ENCODE results near the gene GCC2. TPM values are rescaled to one million over a fixed set of nuclear protein-coding genes. Genes with fewer than 3 reads are reported as not detected.
A peak's percentile ranks its signal among the peaks of the same experiment; 100 is the strongest.

The GCC2 gene
- polyA plus RNA-seq, 1 donor from 2014 or later, result 23.6 TPM

DNA sequence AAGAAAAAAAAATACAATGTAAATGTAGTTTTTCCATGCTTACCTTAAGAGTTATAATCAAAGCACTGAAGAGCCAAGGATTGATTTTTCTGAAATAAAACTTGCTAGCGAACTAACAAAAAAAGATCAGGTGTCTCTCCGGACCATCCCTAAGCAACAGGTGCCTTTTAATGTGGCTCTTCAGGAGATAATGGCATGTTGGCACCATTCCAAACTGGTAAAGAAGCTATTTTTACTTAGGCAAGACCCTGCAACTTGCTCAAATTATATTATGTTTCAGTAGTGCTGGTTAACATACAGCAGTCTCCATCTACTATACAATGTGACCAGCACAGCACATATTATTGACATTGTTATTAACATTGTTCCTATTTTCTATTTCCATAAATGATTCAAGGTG is 2.3 kb upstream of the GCC2 start:
- no peak overlapping the region for H3K27ac ChIP-seq (ENCODE audit: low read length)
- peaks cover 16% of the 10 kb centered on the region for H3K79me2 ChIP-seq (replicated peaks; ENCODE audit: insufficient read depth, low read length)
- no peak overlapping the region for H3K9ac ChIP-seq (ENCODE audit: low read length)

DNA sequence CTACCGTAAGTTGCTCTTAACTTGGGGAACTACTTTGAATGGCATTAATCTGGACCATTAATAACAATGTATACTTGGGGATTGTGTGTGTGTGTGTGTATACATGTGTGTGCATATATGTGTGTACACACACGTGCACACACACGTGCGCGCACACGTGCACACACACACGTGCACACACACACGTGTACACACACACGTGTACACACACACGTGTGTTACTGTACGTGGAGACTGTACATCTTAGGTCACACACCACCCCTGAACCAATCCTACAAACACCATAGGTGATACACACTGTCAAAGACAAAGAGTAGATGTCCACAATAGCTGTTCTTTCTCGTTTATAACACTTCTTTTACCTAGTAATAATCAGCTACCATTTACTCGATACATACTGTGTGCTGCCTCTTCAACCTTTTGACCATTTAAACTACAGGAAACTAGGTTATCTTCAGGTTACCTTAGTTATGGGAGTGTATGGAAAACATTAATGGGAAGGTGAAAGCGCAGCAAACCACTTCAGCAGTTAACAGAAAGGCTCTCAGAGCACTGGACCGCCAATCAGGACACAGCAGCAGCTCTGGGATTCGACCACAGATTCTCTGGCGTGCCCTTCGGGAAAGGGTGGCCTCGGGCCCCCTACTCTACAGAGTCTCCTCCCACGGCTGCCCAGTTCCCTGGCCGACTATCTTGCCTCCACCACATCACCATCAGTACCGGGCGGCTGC is 894 bp upstream of the GCC2 start:
- Histone ChIP-seq H3K9ac (ENCODE audit: low read length) (peak overlapping the region; percentile 84), H4K20me1 (ENCODE audit: insufficient read depth) (no peaks in the 10 kb centered on the region), H3K79me2 (replicated peaks; ENCODE audit: insufficient read depth, low read length) (peaks cover 16% of the 10 kb centered on the region), H3K9me2 (ENCODE audit: insufficient read depth, low read length) (no peaks in the 10 kb centered on the region), H3K27ac (ENCODE audit: low read length) (peak overlapping the region; percentile 80), H3K4me2 (ENCODE audit: low read length) (peak overlapping the region; percentile 54), H3F3A (ENCODE audit: insufficient read depth, low read length, poor library complexity, severe bottlenecking) (no peaks in the 10 kb centered on the region), H3K36me3 (ENCODE audit: insufficient read depth, low read length) (no peaks in the 10 kb centered on the region), H3K9me3 (ENCODE audit: low read length) (no peaks in the 10 kb centered on the region), H3K4me3 (ENCODE audit: low read length) (peak overlapping the region; percentile 84), H2AFZ (ENCODE audit: low read depth, low read length) (peak overlapping the region; percentile 99), H3K27me3 (ENCODE audit: insufficient read depth, low read depth, low read length) (no peaks in the 10 kb centered on the region)
- TF ChIP-seq SMC3 (conservative IDR thresholded peaks at IDR 0.05; ENCODE audit: poor library complexity) (no peak), EP300 (conservative IDR thresholded peaks at IDR 0.05; ENCODE audit: poor library complexity, severe bottlenecking) (no peak), TAF1 (IDR thresholded peaks at IDR 0.05; ENCODE audit: low read depth) (no peak), EZH2 (IDR thresholded peaks at IDR 0.05; ENCODE audit: borderline replicate concordance, insufficient read depth, low read length, poor library complexity, severe bottlenecking) (no peak), RAD21 (conservative IDR thresholded peaks at IDR 0.05) (no peak), MXI1 (conservative IDR thresholded peaks at IDR 0.05; ENCODE audit: poor library complexity, severe bottlenecking) (no peak), POLR2AphosphoS5 (IDR thresholded peaks at IDR 0.05) (no peak)
- TF ChIP-seq, protein P1, sequence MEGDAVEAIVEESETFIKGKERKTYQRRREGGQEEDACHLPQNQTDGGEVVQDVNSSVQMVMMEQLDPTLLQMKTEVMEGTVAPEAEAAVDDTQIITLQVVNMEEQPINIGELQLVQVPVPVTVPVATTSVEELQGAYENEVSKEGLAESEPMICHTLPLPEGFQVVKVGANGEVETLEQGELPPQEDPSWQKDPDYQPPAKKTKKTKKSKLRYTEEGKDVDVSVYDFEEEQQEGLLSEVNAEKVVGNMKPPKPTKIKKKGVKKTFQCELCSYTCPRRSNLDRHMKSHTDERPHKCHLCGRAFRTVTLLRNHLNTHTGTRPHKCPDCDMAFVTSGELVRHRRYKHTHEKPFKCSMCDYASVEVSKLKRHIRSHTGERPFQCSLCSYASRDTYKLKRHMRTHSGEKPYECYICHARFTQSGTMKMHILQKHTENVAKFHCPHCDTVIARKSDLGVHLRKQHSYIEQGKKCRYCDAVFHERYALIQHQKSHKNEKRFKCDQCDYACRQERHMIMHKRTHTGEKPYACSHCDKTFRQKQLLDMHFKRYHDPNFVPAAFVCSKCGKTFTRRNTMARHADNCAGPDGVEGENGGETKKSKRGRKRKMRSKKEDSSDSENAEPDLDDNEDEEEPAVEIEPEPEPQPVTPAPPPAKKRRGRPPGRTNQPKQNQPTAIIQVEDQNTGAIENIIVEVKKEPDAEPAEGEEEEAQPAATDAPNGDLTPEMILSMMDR (IDR thresholded peaks at IDR 0.05; ENCODE audit: poor library complexity, severe bottlenecking), result no peak
- TF ChIP-seq, protein P2, sequence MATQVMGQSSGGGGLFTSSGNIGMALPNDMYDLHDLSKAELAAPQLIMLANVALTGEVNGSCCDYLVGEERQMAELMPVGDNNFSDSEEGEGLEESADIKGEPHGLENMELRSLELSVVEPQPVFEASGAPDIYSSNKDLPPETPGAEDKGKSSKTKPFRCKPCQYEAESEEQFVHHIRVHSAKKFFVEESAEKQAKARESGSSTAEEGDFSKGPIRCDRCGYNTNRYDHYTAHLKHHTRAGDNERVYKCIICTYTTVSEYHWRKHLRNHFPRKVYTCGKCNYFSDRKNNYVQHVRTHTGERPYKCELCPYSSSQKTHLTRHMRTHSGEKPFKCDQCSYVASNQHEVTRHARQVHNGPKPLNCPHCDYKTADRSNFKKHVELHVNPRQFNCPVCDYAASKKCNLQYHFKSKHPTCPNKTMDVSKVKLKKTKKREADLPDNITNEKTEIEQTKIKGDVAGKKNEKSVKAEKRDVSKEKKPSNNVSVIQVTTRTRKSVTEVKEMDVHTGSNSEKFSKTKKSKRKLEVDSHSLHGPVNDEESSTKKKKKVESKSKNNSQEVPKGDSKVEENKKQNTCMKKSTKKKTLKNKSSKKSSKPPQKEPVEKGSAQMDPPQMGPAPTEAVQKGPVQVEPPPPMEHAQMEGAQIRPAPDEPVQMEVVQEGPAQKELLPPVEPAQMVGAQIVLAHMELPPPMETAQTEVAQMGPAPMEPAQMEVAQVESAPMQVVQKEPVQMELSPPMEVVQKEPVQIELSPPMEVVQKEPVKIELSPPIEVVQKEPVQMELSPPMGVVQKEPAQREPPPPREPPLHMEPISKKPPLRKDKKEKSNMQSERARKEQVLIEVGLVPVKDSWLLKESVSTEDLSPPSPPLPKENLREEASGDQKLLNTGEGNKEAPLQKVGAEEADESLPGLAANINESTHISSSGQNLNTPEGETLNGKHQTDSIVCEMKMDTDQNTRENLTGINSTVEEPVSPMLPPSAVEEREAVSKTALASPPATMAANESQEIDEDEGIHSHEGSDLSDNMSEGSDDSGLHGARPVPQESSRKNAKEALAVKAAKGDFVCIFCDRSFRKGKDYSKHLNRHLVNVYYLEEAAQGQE (IDR thresholded peaks at IDR 0.05; ENCODE audit: borderline replicate concordance), result no peak

More for the DNA sequence above, 2.3 kb upstream of the GCC2 start:
- TF ChIP-seq, protein P1 (IDR thresholded peaks at IDR 0.05; ENCODE audit: poor library complexity, severe bottlenecking), result no peak
- no peak for TF ChIP-seq EZH2 (IDR thresholded peaks at IDR 0.05; ENCODE audit: borderline replicate concordance, insufficient read depth, low read length, poor library complexity, severe bottlenecking)
- no peak for TF ChIP-seq EP300 (conservative IDR thresholded peaks at IDR 0.05; ENCODE audit: poor library complexity, severe bottlenecking)
- Histone ChIP-seq H3K9me2 (ENCODE audit: insufficient read depth, low read length) (no peaks in the 10 kb centered on the region), H2AFZ (ENCODE audit: low read depth, low read length) (no peak overlapping the region), H3K27me3 (ENCODE audit: insufficient read depth, low read depth, low read length) (no peaks in the 10 kb centered on the region), H3K4me2 (ENCODE audit: low read length) (no peak overlapping the region), H3F3A (ENCODE audit: insufficient read depth, low read length, poor library complexity, severe bottlenecking) (no peaks in the 10 kb centered on the region), H4K20me1 (ENCODE audit: insufficient read depth) (no peaks in the 10 kb centered on the region), H3K4me3 (ENCODE audit: low read length) (no peak overlapping the region), H3K36me3 (ENCODE audit: insufficient read depth, low read length) (no peaks in the 10 kb centered on the region), H3K9me3 (ENCODE audit: low read length) (no peaks in the 10 kb centered on the region)

Data from neural cell (in vitro differentiated cells).